Measurements from ENCODE around the gene PLXNB2.

PLXNB2 gene

GRCh38 chr22:50261615-50262459 is 45.6 kb downstream of the PLXNB2 start, which contains the start of gene MAPK12:
TSS of gene MAPK12 (minus strand) at chr22:50261683. CDS start at chr22:50261509, 174 bp downstream.
- no peak for FAIRE-seq

- no peak for FAIRE-seq
These were observed 46.4 kb downstream of the PLXNB2 start for GRCh38 chr22:50260801-50261614.

- FAIRE-seq = no peak
These were observed 47.0 kb downstream of the PLXNB2 start for GRCh38 chr22:50260434-50260800.

GRCh38 chr22:50259302-50259701 is 48.1 kb downstream of the PLXNB2 start:
- FAIRE-seq = no peak

GRCh38 chr22:50258361-50259292 is 48.8 kb downstream of the PLXNB2 start:
- FAIRE-seq = no peak

- no peak for FAIRE-seq
These were observed 49.7 kb downstream of the PLXNB2 start for GRCh38 chr22:50257451-50258360.

GRCh38 chr22:50257041-50257440 is 50.4 kb downstream of the PLXNB2 start:
- no peak for FAIRE-seq

GRCh38 chr22:50256258-50256862 is 51.1 kb downstream of the PLXNB2 start:
- FAIRE-seq = no peak

GRCh38 chr22:50255607-50256006 is 51.8 kb downstream of the PLXNB2 start:
- FAIRE-seq = no peak

- no peak for FAIRE-seq
These were observed 52.3 kb downstream of the PLXNB2 start for GRCh38 chr22:50255099-50255498.

GRCh38 chr22:50253941-50254340 is 53.5 kb downstream of the PLXNB2 start:
- no peak for FAIRE-seq

GRCh38 chr22:50253046-50253915 is 54.2 kb downstream of the PLXNB2 start:
- FAIRE-seq = no peak

GRCh38 chr22:50252082-50253045 is 55.1 kb downstream of the PLXNB2 start:
- FAIRE-seq = no peak

GRCh38 chr22:50251477-50252081 is 55.9 kb downstream of the PLXNB2 start:
- no peak for FAIRE-seq

- FAIRE-seq = no peak
These were observed 56.6 kb downstream of the PLXNB2 start, which contains the start of gene HDAC10 for GRCh38 chr22:50250555-50251476. TSS of gene HDAC10 (minus strand) at chr22:50251265. CDS start at chr22:50251032, 233 bp downstream.

GRCh38 chr22:50250249-50250554 is 57.2 kb downstream of the PLXNB2 start:
- no peak for FAIRE-seq

Measured in TTC549 (cell line).